Measurements from ENCODE around the gene BOLA3. TPM values are rescaled to one million over a fixed set of nuclear protein-coding genes. Genes with fewer than 3 reads are reported as not detected.
"Not testable (repeated sequence)": the region's sequence is repeated elsewhere in the genome, so short reads cannot be mapped to it uniquely, and the experiment has no call there.

BOLA3 gene
- total and polyA plus RNA-seq, 11 donors, result 52.2 to 242 (median 65.3) TPM

DNA sequence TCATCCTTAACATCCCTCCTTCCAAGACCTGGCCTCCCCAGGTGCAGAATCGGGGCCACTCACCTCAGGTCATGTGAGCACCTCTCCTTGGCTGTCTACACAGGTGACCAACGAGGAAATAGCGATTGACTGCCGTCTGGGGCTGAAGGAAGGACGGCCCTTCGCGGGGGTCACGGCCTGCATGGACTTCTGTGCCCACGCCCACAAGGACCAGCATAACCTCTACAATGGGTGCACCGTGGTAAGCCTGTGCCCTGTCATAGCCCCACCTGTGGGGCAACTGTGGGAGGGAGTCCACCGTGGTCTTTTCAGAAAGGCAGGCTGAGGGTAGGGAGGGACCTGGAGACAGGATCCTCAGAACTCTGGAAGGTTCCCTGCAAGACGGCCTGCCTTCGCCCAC is 54.3 kb downstream of the BOLA3 start:
- no peak overlapping the region for H3K27ac ChIP-seq
- no peaks in the 10 kb centered on the region for H3K9me3 ChIP-seq
- H3K4me3 ChIP-seq, result no peak overlapping the region
- no peak for ATAC-seq
- intact Hi-C loops (cut with DNase I), result loop anchor here in 1 of 10 donors (10.0 kb wide), 1 partner anchor 109 kb away; the partner anchor contains the start of gene TET3
- no peak for TF ChIP-seq POLR2A (IDR thresholded peaks at IDR 0.05)
- TF ChIP-seq CTCF (IDR thresholded peaks at IDR 0.05), result no peak
- peaks cover 0 to 90% (median 58%) of the 10 kb centered on the region in 9 donors for H3K36me3 ChIP-seq
- no peaks in the 10 kb centered on the region for H3K4me1 ChIP-seq
- H3K27me3 ChIP-seq, result no peaks in the 10 kb centered on the region
- no peak for DNase-seq
- 90 to 98% (median 93%) methylated on average over 9 to 13 of the region's 13 CpGs for WGBS, 4 donors

GRCh38 chr2:74092275-74092674 is 55.4 kb downstream of the BOLA3 start:
- TF ChIP-seq CTCF (IDR thresholded peaks at IDR 0.05) (no peak), POLR2A (IDR thresholded peaks at IDR 0.05) (no peak)
- ATAC-seq (peak in 1 of 4 donors; percentile 16), DNase-seq (no peak)
- Histone ChIP-seq H3K9me3 (no peaks in the 10 kb centered on the region), H3K4me1 (no peaks in the 10 kb centered on the region), H3K27ac (no peak overlapping the region), H3K36me3 (peaks cover 0 to 96% (median 68%) of the 10 kb centered on the region in 9 donors), H3K27me3 (no peaks in the 10 kb centered on the region), H3K4me3 (no peak overlapping the region)
- intact Hi-C loops (cut with DNase I), result loop anchor here in 1 of 10 donors (10.0 kb wide), 1 partner anchor 107 kb away; the partner anchor contains the start of gene TET3
- WGBS, 4 donors, result 76 to 87% (median 79%) methylated on average over 7 of the region's 7 CpGs

GRCh38 chr2:74091391-74091790 is 56.3 kb downstream of the BOLA3 start:
- DNase-seq (no peak), ATAC-seq (no peak)
- Histone ChIP-seq H3K36me3 (peaks cover 0 to 99% (median 68%) of the 10 kb centered on the region in 9 donors), H3K4me3 (no peak overlapping the region), H3K4me1 (no peaks in the 10 kb centered on the region), H3K27me3 (no peaks in the 10 kb centered on the region), H3K27ac (no peak overlapping the region), H3K9me3 (no peaks in the 10 kb centered on the region)
- intact Hi-C loops (cut with DNase I), result loop anchor here in 1 of 10 donors (10.0 kb wide), 1 partner anchor 107 kb away; the partner anchor contains the start of gene TET3
- TF ChIP-seq POLR2A (IDR thresholded peaks at IDR 0.05), result no peak
- no peak for TF ChIP-seq CTCF (IDR thresholded peaks at IDR 0.05)
- 92 to 98% (median 95%) methylated on average over 3 of the region's 3 CpGs for WGBS, 4 donors

DNA sequence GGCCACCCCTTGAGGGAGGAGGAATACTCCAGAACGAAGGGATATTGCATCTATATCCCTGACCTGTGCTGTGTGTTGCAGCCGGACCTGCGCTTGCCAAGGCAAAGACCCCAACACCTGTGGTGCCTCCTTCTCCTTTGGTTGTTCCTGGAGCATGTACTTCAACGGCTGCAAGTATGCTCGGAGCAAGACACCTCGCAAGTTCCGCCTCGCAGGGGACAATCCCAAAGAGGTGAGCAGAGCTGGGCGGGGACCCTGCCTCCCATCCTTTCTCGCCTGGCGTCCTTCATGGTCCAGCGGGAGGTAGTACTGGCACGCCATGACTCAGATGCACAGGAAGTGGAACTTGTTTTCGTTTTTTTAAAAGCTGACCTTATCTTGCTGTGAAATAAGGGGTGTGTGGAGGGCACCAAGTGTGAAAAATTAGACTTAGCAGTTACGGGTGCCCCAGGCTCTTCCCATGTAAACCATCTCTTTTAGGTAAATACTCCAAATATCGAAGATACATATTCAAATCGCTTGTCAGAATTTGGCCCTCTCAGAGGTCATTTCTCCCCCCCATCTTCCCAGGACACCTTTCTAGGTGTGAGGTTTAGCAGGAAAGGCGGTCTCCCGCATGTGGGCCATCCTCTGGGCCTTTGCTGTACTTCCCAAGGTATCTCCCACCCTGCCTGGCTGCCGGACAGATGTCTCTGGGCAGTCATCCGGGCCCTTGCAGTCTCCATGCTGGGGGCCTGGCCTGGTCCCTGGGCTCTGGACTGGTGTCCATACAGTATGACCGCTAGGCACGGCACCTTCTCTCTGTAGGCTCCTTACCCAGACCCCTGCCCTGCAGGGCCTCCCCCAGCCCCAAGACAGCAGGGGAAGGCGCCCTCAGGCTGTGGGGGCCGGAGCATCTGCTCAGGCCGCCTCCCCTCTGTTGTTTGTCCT is 57.6 kb downstream of the BOLA3 start:
- Histone ChIP-seq H3K4me3 (no peak overlapping the region), H3K27ac (no peak overlapping the region), H3K4me1 (no peaks in the 10 kb centered on the region), H3K36me3 (peaks cover 0 to 95% (median 63%) of the 10 kb centered on the region in 9 donors), H3K9me3 (no peaks in the 10 kb centered on the region), H3K27me3 (no peaks in the 10 kb centered on the region)
- intact Hi-C loops (cut with DNase I), result loop anchor here in 1 of 10 donors (10.0 kb wide), 1 partner anchor 105 kb away; the partner anchor contains the start of gene TET3
- DNase-seq (no peak), ATAC-seq (no peak)
- TF ChIP-seq POLR2A (IDR thresholded peaks at IDR 0.05), result no peak
- TF ChIP-seq CTCF (IDR thresholded peaks at IDR 0.05), result no peak
- WGBS, 4 donors, result 90 to 95% (median 95%) methylated on average over 25 to 26 of the region's 26 CpGs

DNA sequence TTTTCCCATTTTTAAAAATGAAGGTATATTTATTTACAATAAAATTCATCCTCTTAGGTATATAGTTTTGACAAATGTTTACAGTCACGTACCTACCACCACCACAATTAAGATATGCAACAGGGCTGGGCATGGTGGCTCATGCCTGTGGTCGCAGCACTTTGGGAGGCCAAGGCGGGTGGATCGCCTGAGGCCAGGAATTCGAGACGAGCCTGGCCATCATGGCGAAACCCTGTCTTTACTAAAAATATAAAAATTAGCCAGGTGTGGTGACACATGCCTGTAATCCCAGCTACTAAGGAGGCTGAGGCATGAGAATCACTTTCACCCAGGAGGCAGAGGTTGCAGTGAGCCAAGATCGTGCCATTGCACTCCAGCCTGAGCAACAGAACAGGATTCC is 59.0 kb downstream of the BOLA3 start:
- DNase-seq; H3K27ac ChIP-seq; H3K4me3 ChIP-seq; H3K4me1 ChIP-seq; intact Hi-C loops (cut with DNase I); H3K9me3 ChIP-seq; H3K27me3 ChIP-seq; ATAC-seq: not testable (repeated sequence)
- 90 to 99% (median 98%) methylated on average over 8 of the region's 8 CpGs for WGBS, 4 donors
- peaks cover 0 to 95% (median 49%) of the 10 kb centered on the region in 9 donors for H3K36me3 ChIP-seq
